H9 (cell line): ENCODE measurements around the gene DUS2. TPM values are rescaled to one million over a fixed set of nuclear protein-coding genes. Genes with fewer than 3 reads are reported as not detected.

Experiments
- DNase-seq: peaks from one replicate; pipeline ENCODE4 v3.0.0-alpha.2; 2017
- H2AFZ ChIP-seq: one replicate; pipeline ENCODE4 v1.6.1; 2013; ENCODE audit warnings: mild to moderate bottlenecking, low read length, control low read depth, moderate library complexity
- H2AK5ac ChIP-seq: 2 replicates; pipeline ENCODE4 v1.6.1; 2013; ENCODE audit warnings: low read length, control low read depth, mixed read lengths; ENCODE audit not compliant: insufficient read length
- H2BK120ac ChIP-seq: one replicate; pipeline ENCODE4 v1.6.1; 2013; ENCODE audit warnings: low read depth, mild to moderate bottlenecking, low read length, control low read depth, inconsistent platforms; ENCODE audit not compliant: poor library complexity, severe bottlenecking
- H2BK12ac ChIP-seq: 2 replicates; pipeline ENCODE4 v1.6.1; 2013; ENCODE audit warnings: low read length, control low read depth, mixed read lengths, low read depth; ENCODE audit not compliant: insufficient read length
- H2BK15ac ChIP-seq: 2 replicates; pipeline ENCODE4 v1.6.1; 2013; ENCODE audit warnings: low read depth, low read length, control low read depth
- H2BK20ac ChIP-seq: one replicate; pipeline ENCODE4 v1.6.1; 2013; ENCODE audit warnings: low read depth, mild to moderate bottlenecking, low read length, control low read depth, inconsistent platforms; ENCODE audit not compliant: poor library complexity, severe bottlenecking
- H2BK5ac ChIP-seq: 2 replicates; pipeline ENCODE4 v1.6.1; 2013; ENCODE audit warnings: low read length, control low read depth, mixed read lengths; ENCODE audit not compliant: insufficient read length
- H3K14ac ChIP-seq: 2 replicates; pipeline ENCODE4 v1.6.1; 2013; ENCODE audit warnings: low read length, control low read depth; ENCODE audit not compliant: insufficient read depth
- H3K18ac ChIP-seq: 2 replicates; pipeline ENCODE4 v1.6.1; 2013; ENCODE audit warnings: low read depth, mild to moderate bottlenecking, mixed read lengths, low read length, control low read depth; ENCODE audit not compliant: insufficient read length
- H3K23ac ChIP-seq: 2 replicates; pipeline ENCODE4 v1.6.1; 2013; ENCODE audit warnings: low read length, control low read depth, mixed read lengths, low read depth; ENCODE audit not compliant: insufficient read length
- H3K23me2 ChIP-seq: 2 replicates; pipeline ENCODE4 v1.6.1; 2013; ENCODE audit warnings: low read depth, mild to moderate bottlenecking, mixed read lengths, low read length, control low read depth; ENCODE audit not compliant: insufficient read length, poor library complexity, severe bottlenecking
- H3K27ac ChIP-seq: 2 replicates; pipeline ENCODE4 v1.5.1; 2013; ENCODE audit warnings: low read length, control low read depth, mixed read lengths, low read depth; ENCODE audit not compliant: insufficient read length
- H3K27me3 ChIP-seq: 2 replicates; pipeline ENCODE4 v1.6.1; 2013; ENCODE audit warnings: low read length, control low read depth, inconsistent platforms; ENCODE audit not compliant: insufficient read depth
- H3K4ac ChIP-seq: 2 replicates; pipeline ENCODE4 v1.6.1; 2013; ENCODE audit warnings: low read depth, mild to moderate bottlenecking, control low read depth, inconsistent platforms, low read length, moderate library complexity
- H3K4me1 ChIP-seq: 2 replicates; pipeline ENCODE4 v1.6.1; 2013; ENCODE audit warnings: low read length, control low read depth, inconsistent platforms; ENCODE audit not compliant: insufficient read depth
- H3K4me2 ChIP-seq: 2 replicates; pipeline ENCODE4 v1.6.1; 2013; ENCODE audit warnings: low read length, control low read depth, mixed read lengths; ENCODE audit not compliant: insufficient read length, insufficient read depth
- H3K56ac ChIP-seq: 2 replicates; pipeline ENCODE4 v1.6.1; 2013; ENCODE audit warnings: low read depth, mild to moderate bottlenecking, mixed read lengths, low read length, control low read depth; ENCODE audit not compliant: insufficient read length
- H3K79me1 ChIP-seq: 2 replicates; pipeline ENCODE4 v1.6.1; 2013; ENCODE audit warnings: low read depth, mild to moderate bottlenecking, moderate library complexity, low read length, control low read depth, inconsistent platforms; ENCODE audit not compliant: insufficient read depth, poor library complexity, severe bottlenecking
- H3K79me2 ChIP-seq: 2 replicates; pipeline ENCODE4 v1.6.1; 2013; ENCODE audit warnings: low read length, control low read depth, inconsistent platforms; ENCODE audit not compliant: insufficient read depth
- H3K9ac ChIP-seq: 2 replicates; pipeline ENCODE4 v1.6.1; 2013; ENCODE audit warnings: low read length, control low read depth, mixed read lengths; ENCODE audit not compliant: insufficient read length; ENCODE audit errors: extremely low read depth
- H3K9me3 ChIP-seq: one replicate; pipeline ENCODE4 v1.6.1; 2013; ENCODE audit warnings: low read depth, low read length, inconsistent platforms; ENCODE audit not compliant: control insufficient read depth
- H3T11ph ChIP-seq: one replicate; pipeline ENCODE4 v1.6.1; 2013; ENCODE audit warnings: mild to moderate bottlenecking, low read length, control low read depth, inconsistent platforms
- H4K20me1 ChIP-seq: one replicate; pipeline ENCODE4 v1.6.1; 2013; ENCODE audit not compliant: control insufficient read depth, insufficient read length, insufficient read depth
- H4K5ac ChIP-seq: 2 replicates; pipeline ENCODE4 v1.6.1; 2013; ENCODE audit warnings: low read depth, mild to moderate bottlenecking, mixed read lengths, low read length, control low read depth; ENCODE audit not compliant: insufficient read length
- H4K8ac ChIP-seq: replicated peaks from 2 replicates; pipeline ENCODE4 v1.6.1; 2013; ENCODE audit warnings: low read length, control low read depth, mixed read lengths, low read depth; ENCODE audit not compliant: insufficient read length
- H4K91ac ChIP-seq: 2 replicates; pipeline ENCODE4 v1.6.1; 2013; ENCODE audit warnings: low read depth, mild to moderate bottlenecking, moderate library complexity, mixed read lengths, low read length, control low read depth; ENCODE audit not compliant: insufficient read length
- H3K27ac Mint-ChIP-seq, 3 experiments: 2 replicates in 2 of 3; 3 replicates in 1 of 3; pipeline ENCODE4 v1.8.0; 2020 to 2021; ENCODE audit warnings: mixed read lengths in 3 of 3, mild to moderate bottlenecking in 1 of 3, moderate library complexity in 1 of 3
- H3K27me3 Mint-ChIP-seq: 2 replicates; pipeline ENCODE4 v1.8.0; 2021; ENCODE audit warnings: low read depth, mild to moderate bottlenecking, moderate library complexity, mixed read lengths
- H3K36me3 Mint-ChIP-seq, 3 experiments: 2 replicates in 2 of 3; 3 replicates in 1 of 3; pipeline ENCODE4 v1.8.0; 2020 to 2021; ENCODE audit warnings: low read depth in 3 of 3, mixed read lengths in 3 of 3; ENCODE audit not compliant: insufficient read depth in 1 of 3
- H3K4me1 Mint-ChIP-seq, 2 experiments: 2 replicates each; pipeline ENCODE4 v1.8.0; 2020; ENCODE audit warnings: mixed read lengths in 2 of 2
- H3K4me3 Mint-ChIP-seq, 2 experiments: 2 replicates in 1 of 2; 3 replicates in 1 of 2; pipeline ENCODE4 v1.8.0; 2020 to 2021; ENCODE audit warnings: mild to moderate bottlenecking in 2 of 2, mixed read lengths in 2 of 2, moderate library complexity in 1 of 2
- H3K9me3 Mint-ChIP-seq, 2 experiments: 2 replicates in 1 of 2; 3 replicates in 1 of 2; pipeline ENCODE4 v1.8.0; 2020; ENCODE audit warnings: mild to moderate bottlenecking in 2 of 2, mixed read lengths in 2 of 2, moderate library complexity in 1 of 2
- CTCF ChIP-seq: fragments of 200-600 bp; sonication (generic); conservative IDR thresholded peaks from 3 replicates; pipeline ENCODE4 v1.8.0; 2021; ENCODE audit warnings: antibody characterized with exemption, mild to moderate bottlenecking
- total RNA-seq: library from RNA; stranded (reverse); gene quantifications from 2 replicates; pipeline ENCODE4 v1.2.1, GENCODE V29; 2021

DUS2 gene
- total RNA-seq, 1 experiment from 2014 or later: 28.5 TPM

- Histone ChIP-seq H2BK15ac (no peak overlapping the region), H3K4me1 (no peaks in the 10 kb centered on the region; the same call in 1 of the 2 replicates), H3K27me3 (no peaks in the 10 kb centered on the region), H3K79me1 (no peaks in the 10 kb centered on the region), H4K5ac (no peak overlapping the region), H2BK120ac (no peak overlapping the region), H3K56ac (no peak overlapping the region), H3T11ph (no peak overlapping the region), H3K9ac (no peak overlapping the region), H3K4ac (no peak overlapping the region), H4K20me1 (no peaks in the 10 kb centered on the region), H2BK20ac (no peak overlapping the region), H4K8ac (no peak overlapping the region), H3K23ac (no peak overlapping the region), H3K14ac (no peak overlapping the region), H2BK5ac (no peak overlapping the region), H3K9me3 (no peaks in the 10 kb centered on the region), H3K23me2 (peaks cover 8% of the 10 kb centered on the region), H2AK5ac (no peak overlapping the region), H3K27ac (no peak overlapping the region), H2BK12ac (no peak overlapping the region), H2AFZ (no peak overlapping the region), H3K18ac (no peak overlapping the region), H3K4me2 (no peak overlapping the region), H4K91ac (no peak overlapping the region), H3K79me2 (no peaks in the 10 kb centered on the region)
- Mint-ChIP-seq H3K36me3 (peaks cover 14 to 34% (median 32%) of the 10 kb centered on the region in 3 experiments), H3K9me3 (no peaks in the 10 kb centered on the region), H3K4me1 (peaks cover 12 to 13% of the 10 kb centered on the region in 2 experiments), H3K4me3 (no peak overlapping the region), H3K27ac (no peak overlapping the region), H3K27me3 (no peaks in the 10 kb centered on the region; the same call in 1 of the 2 replicates)
- no peak for TF ChIP-seq CTCF
- no peak for DNase-seq
Observed at GRCh38 chr16:68079376-68079625, 56.2 kb downstream of the DUS2 start.
